Measurements from ENCODE around the gene CLPSL2.

The CLPSL2 gene

GRCh38 chr6:35787266-35788218 lies 11.1 kb downstream of the CLPSL2 start:
- no peak for DNase-seq (ENCODE audit: low read depth in 2 of 2)

DNA sequence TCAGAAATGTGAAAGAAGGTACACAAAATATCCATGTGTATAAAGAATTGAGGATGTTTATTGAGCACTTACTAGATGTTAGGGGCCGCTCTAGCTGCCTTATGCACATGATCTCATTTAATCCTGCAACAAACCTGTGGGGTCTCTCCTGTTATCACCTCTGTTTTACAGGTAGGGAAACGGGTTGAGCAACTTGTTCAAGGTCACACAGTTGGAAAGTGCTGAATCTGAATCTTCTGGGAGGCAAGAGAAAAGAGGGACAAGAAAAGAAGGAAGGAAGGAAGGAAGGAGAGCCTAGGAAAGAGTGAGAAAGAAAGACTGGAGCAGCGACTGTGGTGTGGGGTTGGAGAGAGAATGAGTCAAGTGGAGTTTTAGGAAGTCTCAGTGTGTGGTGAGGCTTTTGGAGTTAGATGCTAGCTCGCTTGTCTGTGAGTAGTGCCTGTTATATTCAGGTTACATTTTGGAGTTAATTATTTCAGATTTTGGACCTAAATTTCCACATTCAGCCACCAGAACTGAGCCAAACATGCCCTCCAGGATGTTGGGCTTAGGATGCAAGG lies 12.1 kb downstream of the CLPSL2 start:
- DNase-seq (ENCODE audit: low read depth in 2 of 2), result no peak

- DNase-seq (ENCODE audit: low read depth in 2 of 2), result no peak
Observed at GRCh38 chr6:35790683-35791082, 14.3 kb downstream of the CLPSL2 start.

GRCh38 chr6:35794536-35795452 lies 18.4 kb downstream of the CLPSL2 start:
- DNase-seq (ENCODE audit: low read depth in 2 of 2), result no peak

GRCh38 chr6:35795453-35796071 lies 19.2 kb downstream of the CLPSL2 start:
- no peak for DNase-seq (ENCODE audit: low read depth in 2 of 2)

DNA sequence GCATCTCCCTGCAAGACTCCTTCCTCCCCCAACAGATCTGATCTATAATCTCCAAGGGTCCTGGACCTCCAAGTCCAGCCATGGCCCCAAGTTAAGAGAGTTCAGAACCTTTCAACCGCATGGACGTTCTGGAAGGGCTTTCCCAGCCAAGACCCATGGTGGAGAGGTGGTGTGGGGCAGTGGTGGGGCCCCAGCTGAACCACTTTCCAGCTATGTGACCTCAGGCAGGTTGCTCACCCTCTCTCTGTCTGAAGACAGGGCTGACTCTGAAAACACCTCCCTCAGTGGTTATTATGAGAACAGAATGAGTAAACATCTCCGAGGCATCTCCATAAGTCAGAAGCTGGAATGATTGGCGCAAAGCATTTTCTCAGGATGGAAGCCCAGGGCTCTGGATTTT lies 19.8 kb downstream of the CLPSL2 start:
- no peak for DNase-seq (ENCODE audit: low read depth in 2 of 2)

DNA sequence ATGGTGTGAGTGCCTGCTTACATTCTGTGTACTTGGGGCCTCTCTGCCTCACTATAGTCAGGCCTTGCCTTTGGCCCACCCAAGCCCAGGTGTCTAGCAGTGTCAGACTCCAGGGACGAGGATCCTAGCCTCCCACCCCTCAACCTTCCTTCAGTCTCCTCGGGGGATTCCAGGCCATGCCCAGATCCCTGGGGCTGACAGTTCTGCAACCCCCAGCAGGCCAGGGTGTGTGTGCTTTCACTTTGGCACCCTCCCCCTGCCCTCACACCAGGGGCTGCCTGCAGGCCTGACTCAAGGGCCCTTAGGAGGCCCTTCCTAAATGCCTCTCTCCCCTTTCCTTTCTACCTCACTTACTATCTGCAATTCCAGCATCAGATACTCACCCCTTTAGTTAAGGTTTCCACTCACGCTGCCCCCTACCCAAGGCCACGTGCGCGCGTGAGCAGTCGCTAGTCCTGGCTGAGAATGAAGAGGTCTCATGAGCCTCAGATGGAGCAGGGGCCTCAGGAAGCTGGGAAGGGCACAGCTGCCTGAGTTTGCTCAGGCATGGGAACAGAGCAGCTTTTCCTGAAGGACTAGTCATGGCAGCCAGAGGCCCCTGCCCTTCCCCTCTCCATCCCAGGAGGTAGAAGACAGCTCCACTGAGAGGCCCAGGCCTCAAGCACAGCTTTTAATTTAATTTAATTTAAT lies 21.6 kb downstream of the CLPSL2 start:
- DNase-seq (ENCODE audit: low read depth in 2 of 2), result no peak

GRCh38 chr6:35798706-35799105 lies 22.3 kb downstream of the CLPSL2 start:
- no peak for DNase-seq (ENCODE audit: low read depth in 2 of 2)

DNA sequence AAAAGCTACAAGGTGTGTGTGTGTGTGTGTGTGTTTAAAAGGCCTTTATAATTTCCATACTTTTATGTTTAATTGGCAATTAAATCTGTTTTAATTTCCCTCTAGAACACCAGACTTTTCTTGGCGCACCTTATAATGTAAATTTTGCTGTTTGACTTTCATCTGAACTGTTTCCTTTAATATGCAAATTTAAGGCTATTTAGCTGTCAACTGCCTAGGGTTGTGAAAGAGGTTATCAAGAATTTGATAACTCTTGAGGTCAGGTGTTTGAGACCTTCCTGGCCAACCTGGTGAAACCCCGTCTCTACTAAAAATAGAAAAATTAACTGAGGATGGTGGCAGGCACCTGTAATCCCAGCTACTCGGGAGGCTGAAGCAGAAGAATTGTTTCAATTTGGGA lies 24.8 kb downstream of the CLPSL2 start:
- no peak for DNase-seq (ENCODE audit: low read depth in 2 of 2)

DNA sequence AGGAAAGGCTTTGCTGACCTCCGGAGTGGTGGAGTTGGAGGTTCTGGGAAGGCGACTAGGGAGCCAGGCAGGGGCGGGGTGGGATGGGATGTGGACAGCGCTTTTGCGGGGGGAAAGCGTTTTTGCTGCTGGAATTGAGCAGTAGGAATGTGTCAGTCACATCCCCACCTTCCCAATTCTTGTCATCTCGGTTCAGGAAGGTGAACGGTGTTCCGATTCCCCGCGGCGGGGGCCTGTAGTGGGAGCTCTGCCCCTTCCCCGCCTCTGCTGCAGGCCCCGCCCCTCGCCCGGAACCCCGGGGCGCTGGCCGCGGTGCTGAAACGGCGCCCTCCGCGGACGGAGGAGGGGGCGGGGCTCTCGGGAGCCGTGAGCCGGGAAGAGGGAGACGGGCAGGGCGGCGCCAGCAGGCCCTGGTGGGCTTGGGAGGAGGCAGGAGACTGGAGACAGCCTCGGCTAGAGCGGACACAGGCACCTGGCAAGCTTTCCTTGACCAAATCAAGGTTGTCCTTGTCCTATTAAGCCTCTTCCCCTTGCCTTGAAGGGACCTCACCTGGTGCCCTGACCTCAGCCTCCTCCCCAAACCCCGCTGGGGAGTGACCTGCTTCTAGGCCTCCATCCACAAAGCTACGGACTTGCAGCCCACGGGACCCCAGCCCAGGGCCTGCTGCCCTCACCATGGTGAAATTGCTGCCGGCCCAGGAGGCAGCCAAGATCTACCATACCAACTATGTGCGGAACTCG lies 28.8 kb downstream of the CLPSL2 start, which contains the start of gene LHFPL5:
Gene LHFPL5 (plus strand): TSS at position 357 of the 741 bp plus-strand sequence. CDS start 319 bp downstream, at position 676.
- peak in 1 of 2 donors; percentile 32 for DNase-seq (ENCODE audit: low read depth in 2 of 2)

DNA sequence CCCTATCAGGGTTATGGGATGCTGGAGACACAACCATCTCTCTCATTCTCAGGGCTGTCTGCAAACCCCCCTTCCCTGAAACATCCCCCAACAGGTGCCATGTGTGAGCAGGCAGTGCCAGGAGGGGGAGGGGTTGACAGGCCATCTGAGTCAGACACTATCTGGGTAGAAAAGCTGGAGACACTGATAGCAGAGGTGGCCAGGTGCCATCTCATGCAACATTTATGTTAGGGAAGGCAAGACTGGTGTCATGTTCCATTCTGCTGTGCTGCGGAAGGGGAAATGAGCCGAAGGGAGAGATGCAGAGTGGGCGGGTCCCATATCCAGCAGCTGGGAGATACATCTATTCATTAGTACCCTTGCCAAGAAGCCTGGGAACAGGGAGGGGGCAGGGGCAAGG lies 32.3 kb downstream of the CLPSL2 start:
- no peak for DNase-seq (ENCODE audit: low read depth in 2 of 2)

GRCh38 chr6:35809809-35810208 lies 33.4 kb downstream of the CLPSL2 start:
- no peak for DNase-seq (ENCODE audit: low read depth in 2 of 2)

- no peak for DNase-seq (ENCODE audit: low read depth in 2 of 2)
Observed at GRCh38 chr6:35810971-35811698, 34.7 kb downstream of the CLPSL2 start.

DNA sequence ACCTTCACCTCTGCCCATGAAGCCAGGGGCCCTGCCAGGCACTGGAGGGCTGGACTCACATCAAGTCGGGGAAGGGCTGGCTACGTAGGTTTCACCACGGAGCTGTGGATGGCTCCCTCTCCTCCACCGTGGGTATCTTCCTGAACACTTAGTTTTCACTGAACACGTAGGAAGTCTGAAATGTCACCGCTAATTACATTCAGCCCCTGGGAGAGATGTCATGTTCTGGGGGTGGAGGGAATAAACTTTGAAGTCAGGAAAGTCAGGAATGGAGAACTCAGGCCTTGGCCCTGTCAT lies 35.2 kb downstream of the CLPSL2 start:
- no peak for DNase-seq (ENCODE audit: low read depth in 2 of 2)

DNA sequence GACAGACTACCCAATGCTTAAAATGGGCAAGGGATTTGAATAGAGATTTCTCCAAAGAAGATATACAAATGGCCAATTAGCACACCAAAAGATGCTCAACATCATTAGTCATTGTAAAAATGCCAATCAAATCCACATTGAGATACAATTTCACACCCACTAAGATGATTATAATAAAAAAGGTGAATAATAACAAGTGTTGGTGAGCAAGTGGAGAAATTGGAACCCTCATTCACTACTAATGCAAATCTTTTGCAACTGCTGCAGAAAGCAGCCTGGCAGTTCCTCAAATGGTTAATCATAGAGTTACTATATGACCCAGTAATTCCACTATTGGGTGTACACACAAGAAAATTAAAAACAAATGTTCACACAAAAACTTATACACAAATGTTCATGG lies 41.1 kb downstream of the CLPSL2 start:
- DNase-seq (ENCODE audit: low read depth in 2 of 2), result no peak

- DNase-seq (ENCODE audit: low read depth in 2 of 2), result no peak
Observed at GRCh38 chr6:35823601-35824000, 47.2 kb downstream of the CLPSL2 start.

DNA sequence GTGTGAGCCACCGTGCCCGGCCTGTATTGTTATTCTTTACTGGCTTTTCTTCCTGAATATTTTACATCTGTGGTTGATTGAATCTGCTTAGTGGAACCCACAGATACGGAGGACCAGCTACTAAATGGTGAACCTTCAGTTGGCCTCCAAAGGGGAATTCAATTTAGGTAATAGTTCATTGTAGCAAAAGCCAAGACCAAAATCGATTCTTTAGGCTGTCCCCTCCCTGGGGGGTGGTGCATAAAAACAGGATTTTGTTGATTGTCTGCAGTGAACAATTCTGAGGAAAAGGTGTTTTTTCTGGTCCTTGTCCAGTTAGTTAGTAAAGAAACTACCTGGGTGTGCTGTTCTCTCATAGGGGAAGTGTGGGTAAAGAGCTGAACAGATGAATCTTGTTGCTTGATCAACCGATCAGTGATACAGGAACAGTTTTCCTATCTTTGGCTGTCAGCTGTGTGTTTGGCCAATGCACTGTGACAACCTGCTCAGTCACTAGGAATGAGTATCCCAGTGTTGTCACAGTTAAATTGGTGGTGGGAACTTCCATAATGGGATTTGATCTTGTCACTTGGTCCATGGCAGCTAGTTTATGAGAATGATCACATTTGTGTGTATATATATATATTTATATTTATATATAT lies 48.3 kb downstream of the CLPSL2 start:
- DNase-seq (ENCODE audit: low read depth in 2 of 2), result no peak

All from stimulated activated CD4-positive, alpha-beta T cell treated with anti-CD3 and anti-CD28 coated beads, Interleukin-15, amount 100 ng/mL, for 48 hours (primary cell).